ENCODE data around the gene BMP8A.
"Not testable (repeated sequence)": the region's sequence is repeated elsewhere in the genome, so short reads cannot be mapped to it uniquely, and the experiment has no call there.

BMP8A gene

DNA sequence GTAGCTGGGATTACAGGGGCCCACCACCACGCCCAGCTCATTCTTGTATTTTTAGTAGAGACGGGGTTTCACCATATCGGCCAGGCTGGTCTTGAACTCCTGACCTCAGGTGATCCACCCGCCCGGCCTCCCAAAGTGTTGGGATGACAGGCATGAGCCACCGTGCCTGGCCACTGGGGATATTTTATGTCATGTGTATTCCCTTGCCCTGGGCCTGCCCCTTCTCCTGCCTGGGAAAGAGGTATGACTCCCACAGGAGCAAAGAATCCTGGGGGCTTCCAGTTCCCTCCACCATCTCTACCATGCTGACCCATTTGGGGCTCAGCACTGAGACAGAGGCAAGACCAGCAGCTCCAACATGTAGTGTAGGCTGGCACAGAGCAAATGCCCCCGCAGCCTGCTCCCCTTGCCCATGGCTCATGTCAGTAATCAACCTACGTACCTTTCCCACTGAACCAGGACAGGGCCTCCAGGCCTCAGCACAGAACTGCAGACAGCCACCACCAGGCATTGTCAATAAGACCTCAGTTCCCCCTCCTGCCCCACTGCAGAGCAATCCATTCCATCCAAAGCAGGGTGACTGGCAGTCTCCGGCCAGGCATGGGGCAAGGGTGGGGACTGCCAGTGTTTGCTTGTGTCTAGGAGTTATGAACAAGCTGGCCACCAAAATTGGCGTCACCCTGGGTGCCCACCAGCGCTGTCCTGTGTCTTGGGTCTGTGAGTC lies 35.2 kb downstream of the BMP8A start:
- DNase-seq (ENCODE audit: low read depth in 2 of 2) = no peak

DNA sequence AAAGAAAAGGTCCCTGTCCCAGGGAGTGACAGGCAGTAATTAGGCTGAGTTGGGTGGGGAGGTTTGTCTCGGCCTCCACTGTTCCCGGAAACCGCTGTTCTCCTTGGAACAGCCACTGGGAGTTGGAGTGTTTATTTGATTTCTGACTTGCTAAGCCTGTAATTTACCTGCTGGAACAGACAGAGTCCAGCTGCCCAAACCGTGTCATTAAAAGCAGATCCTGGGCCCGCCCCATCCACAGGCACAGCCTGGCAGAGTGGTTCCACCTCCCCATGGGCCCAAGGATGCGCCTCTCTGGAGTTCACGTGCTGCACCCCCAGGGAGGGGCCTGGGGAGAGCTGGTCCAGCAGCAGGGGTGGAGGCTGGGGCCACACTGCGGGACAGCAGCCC lies 35.7 kb downstream of the BMP8A start:
- DNase-seq (ENCODE audit: low read depth in 2 of 2) = not testable (repeated sequence)

DNA sequence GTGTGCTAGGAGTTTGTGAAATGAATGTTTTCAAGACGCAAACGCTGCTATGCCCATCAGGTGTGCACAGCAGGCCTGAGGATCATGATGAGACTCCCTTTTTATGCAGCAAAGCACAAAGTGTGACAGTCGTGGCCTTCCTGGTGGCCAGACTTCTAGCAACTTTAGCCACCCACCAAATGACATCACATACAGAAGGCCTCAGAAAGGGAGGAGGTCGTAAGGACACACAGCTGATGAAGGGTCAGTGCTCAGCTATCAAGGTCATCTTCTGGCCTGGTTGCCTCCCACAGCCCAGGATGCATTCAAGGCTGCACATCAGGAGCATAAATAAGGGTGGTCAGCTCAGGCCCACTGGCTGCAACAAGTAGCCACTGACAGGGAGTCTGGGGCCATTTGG lies 36.6 kb downstream of the BMP8A start:
- DNase-seq (ENCODE audit: low read depth in 2 of 2) = no peak

DNA sequence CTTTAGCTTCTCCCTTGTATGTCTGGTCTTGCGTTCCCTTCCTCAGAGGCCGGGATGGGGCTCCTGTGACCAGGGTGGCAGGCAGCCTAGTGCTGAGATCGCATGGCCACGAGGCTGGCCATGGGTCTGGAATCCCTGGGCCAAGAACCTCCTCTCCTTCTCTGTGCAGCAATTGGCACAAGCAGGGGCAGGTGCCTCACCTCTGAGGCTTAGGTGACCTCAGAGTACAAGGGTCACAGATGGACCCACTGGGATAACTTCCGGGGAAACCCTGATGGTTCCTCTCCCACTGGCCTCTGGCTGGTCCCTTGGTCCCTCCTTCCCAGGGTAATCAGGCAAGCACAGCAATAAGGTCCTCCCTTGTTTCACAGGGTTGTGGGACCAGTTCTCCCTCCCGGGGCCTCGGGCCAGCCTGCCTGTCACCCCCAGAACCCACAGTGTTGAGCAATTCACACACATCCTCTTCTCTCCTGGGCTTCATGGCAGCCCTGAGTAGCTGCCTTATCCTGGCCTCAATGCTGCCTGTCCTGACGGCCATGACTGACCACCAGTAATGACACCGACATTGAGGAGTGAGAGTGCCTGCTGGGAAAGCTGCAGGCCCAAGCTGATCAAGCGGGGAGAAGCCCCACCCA lies 38.6 kb downstream of the BMP8A start:
- DNase-seq (ENCODE audit: low read depth in 2 of 2) = no peak

DNA sequence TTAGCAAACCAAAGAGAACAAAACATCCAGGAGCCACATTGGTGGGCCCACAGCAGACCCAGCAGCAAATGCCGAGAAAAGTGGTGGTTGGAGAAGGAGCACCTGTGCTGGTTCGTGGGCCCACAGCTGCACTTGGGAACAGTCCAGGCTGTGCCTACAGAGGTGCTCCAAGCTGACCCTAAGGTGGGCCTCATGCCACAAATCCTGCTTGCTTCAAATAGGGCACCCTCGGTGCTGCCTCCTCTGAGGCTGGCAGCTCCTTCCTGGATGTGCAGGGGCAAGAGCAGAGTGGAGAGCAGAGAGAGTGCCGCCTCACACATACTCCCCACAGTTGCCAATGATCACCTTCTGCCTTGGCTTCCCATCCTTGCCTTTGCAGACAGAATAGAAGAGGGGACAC lies 40.1 kb downstream of the BMP8A start:
- DNase-seq (ENCODE audit: low read depth in 2 of 2) = no peak

DNA sequence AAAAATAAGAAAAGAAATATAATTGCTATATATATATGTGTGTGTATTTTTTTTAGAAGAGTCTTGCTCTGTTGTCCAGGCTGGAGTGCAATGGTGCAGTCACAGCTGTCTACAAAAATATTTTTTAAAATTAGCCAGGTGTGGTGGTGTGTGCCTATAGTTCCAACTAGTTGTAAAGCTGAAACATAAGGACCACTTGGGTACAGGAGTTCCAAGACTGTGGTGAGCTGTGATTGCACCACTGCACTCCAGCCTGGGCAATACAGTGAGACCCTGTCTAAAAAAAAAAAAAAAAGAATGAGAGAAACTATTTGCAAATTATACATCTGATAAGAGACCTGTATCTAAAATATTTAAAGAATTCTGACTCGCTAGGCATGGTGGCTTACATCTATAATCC lies 42.0 kb downstream of the BMP8A start:
- DNase-seq (ENCODE audit: low read depth in 2 of 2) = no peak

DNA sequence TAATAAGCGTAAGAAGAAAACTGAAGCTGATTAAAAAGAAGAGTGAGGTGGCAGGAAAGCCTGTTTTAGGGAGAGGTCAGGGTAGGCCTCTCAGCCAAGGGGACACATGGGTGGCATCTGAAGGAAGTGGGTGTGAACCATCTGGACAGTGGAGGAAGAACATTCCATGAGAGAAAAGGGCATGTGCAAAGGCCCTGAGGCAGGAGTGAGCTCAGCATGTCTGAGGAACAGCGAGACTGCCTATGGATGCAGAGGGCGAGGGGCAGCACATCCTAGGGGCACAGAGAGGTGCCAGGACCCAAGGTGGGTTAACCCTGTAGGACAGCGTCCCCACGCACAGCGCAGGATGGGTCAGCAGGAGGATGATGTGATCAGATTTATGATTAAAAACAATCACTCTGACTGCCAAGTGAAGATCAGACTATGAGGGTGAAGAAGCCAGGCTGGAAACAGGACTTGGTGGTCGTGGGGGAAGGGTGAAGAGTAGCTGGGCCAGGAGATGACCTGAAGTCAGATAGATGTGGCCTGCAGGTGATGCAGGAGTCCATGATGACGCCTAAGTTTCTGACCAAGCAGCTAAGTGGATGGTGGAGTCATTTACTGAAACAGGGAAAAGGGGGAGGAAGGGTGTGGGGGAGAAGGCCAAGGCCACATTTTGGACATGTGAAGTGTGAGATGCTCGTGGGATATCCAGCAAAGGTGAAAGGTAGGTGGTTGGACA lies 47.3 kb downstream of the BMP8A start:
- DNase-seq (ENCODE audit: low read depth in 2 of 2) = no peak

DNA sequence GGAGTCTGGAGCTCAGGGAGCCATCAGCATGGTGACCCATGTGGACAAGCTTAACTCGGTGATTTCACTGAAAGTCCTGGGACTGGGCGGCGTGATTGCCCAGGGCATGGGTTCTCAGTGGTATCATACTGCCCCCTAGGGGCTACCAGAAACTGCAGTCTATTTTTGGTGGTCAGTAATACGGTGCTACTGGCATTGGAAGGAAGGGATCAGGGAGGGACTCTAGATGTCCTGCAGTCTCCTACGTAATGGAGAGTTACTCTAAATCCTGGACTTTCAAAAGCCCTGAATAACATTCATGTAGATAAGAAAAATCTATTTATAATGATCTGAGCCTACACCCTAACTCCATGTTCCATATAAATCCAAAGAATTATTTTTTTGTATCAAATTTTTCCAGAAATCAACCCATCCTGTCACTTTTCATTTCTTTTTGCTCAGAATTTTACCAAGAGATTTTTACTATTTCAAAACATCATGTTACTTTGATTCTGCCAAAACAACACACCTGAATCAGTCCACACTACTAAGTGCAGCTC lies 47.9 kb downstream of the BMP8A start:
- no peak for DNase-seq (ENCODE audit: low read depth in 2 of 2)

DNA sequence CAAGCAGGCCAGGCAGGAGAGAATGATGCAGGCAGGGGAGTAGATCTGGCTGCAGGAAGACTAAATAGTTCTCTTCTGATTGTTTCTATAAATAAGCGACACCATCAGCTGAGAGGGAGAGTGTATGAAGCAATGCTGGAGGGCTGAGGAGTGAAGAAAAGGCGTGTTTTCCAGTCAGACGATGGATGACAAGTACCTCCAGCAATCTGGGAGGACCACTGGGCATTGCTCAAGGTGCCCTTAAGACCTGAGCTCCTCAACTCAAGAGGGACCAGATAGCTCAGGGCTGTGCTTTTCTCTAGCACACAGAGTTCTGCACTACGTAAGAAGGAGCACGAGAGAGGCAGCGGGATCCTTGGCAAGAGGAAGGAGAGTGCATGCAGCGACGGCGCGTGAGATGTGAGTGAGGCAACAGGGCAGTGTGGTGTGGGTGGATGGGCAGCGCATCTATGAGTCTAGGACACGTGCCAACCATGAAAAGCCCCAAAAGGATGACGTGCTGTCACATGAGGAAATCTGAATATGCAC lies 49.1 kb downstream of the BMP8A start:
- no peak for DNase-seq (ENCODE audit: low read depth in 2 of 2)

DNA sequence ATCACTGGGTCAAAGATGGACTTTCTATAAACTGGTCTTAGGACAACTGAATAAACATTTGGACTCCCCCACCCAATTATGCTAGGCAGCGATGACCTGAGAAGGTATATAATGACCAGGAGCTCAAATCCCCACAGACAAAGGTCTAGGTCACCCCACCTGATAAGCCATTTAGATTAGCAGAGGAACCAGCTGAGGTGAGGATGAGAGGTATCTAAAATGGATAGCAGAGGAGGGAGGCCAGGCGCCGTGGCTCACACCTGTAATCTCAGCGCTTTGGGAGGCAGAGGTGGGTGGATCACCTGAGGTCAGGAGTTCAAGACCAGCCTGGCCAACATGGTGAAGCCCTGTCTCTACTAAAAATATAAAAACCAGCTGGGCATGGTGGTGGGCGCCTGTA lies 51.5 kb downstream of the BMP8A start:
- no peak for DNase-seq (ENCODE audit: low read depth in 2 of 2)

DNA sequence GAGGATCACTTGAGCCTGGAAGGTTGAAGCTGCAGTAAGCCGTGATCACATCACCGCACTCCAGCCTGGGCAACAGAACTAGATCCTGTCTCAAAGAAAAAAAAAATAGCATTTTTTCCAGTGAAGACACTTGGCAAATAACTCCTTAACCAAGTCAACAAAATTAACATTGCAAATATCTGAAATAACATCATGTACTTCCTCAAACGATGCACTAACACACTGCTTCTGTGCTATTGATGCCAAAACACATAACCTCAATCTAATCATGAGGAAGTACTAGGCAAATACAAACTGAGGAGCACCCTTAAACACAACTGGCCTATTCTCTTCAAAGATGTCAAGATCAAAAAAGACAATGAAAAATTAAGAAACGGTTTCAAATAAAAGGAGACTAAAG lies 52.9 kb downstream of the BMP8A start:
- DNase-seq (ENCODE audit: low read depth in 2 of 2) = no peak

DNA sequence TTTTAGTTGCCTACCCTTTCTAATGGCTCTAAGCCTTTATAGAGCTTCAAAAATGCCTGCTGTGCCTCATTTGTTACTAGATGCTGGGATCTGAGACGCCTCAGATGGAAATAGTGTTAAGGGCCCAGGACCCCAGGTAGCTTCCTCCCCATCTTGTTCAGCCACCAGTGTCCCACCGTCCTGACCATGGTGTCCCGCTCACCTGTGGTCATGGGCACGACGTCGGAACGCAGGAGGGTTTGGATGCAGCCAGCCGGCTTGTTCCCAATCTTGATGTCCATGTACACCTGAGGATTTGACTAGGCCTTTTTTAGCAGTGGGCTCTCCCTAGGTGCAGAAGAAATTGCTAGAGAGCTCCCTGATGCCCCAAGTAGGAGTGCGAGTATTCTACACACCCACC lies 54.1 kb downstream of the BMP8A start:
- no peak for DNase-seq (ENCODE audit: low read depth in 2 of 2)

DNA sequence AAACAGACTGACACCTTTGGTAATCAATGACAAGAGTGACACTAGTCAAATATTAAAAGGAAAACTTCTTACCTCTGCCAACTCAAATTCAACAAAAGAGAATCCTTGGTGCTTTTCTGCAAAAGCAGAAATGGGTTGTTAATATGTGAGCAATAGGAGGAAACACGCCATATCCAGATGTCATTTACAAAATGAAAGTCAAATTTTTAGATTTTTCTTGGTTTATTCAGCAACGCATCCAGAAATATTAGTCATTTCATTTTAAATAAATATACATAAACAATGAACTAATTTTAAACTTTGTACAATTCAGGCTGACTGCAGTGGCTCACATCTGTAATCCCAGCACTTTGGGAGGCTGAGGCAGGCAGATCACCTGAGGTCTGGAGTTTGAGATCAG lies 62.8 kb downstream of the BMP8A start:
- DNase-seq (ENCODE audit: low read depth in 2 of 2) = no peak

DNA sequence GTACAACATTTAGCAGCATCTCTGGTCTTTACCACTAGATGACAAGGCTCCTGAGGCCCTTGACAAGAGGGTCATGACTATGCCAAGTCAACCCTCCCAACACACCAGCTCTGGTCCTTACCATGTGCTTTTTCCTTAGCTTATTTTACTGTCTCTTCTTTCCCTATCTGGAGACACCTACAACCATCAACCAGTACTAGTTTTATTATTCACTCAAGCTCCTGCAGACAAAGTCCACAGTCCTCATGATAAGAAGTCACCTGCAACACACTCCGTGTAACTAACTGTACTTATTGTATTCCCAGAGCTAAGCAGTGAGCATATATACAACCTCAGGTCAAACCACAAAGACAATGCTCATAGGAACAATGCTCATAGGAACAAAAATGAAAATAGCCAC lies 69.8 kb downstream of the BMP8A start:
- no peak for DNase-seq (ENCODE audit: low read depth in 2 of 2)

DNA sequence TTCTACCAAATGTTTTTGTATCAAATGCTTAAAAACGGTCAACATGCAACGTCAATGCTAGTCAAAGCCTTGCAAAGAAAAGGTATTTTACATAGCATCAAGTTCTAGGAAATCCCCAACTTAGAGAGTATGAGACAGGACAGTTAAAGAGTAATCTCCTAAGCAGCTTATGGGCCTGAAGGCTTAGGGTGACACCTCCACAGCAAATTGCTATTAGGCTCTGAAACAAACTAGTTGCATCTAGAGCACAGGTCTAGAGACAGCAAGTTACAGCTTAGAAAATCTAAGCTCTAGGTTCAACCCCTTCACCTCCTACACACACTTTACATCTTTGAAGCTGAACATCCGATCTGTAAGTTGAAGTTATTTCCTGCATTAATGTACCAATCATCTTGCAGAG lies 71.5 kb downstream of the BMP8A start:
- no peak for DNase-seq (ENCODE audit: low read depth in 2 of 2)

DNA sequence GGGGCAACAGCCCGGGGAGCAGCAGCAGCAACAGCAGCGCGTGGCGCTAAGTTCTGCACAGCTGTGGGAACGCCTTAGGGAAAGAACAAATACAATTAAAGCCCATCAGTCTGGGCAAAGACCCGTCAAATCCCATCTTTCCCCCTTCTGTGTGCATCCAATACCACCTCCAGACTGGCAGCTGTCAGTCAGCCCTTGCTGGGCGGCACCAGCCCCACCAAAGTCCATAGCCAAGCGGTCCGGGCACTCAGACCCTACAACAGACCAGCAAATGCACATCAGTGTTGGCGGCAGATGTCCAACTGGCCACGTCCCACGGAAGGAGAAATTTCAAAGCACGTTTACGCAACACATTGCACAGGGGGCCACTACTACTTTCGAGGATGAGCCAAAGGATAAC lies 72.2 kb downstream of the BMP8A start:
- no peak for DNase-seq (ENCODE audit: low read depth in 2 of 2)

DNA sequence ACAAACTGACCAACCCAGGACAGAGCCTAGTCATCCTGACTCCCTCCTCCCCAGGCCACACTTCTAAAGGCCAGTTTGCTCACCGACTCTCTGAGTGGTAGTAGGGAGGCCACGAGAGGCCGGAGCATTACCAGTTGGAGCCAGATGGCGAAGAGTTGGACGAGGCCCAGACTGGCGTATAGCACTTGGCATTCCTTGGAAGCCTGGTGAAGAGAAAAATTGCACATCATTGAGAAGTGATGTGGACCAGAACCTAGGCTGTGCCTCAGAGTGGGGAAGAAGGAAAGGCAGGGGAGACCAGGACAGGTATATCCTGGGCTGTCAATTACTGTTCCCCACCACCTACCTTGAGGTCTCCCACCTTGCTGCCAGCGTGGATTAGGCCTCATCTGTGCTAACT lies 72.9 kb downstream of the BMP8A start:
- DNase-seq (ENCODE audit: low read depth in 2 of 2) = no peak

DNA sequence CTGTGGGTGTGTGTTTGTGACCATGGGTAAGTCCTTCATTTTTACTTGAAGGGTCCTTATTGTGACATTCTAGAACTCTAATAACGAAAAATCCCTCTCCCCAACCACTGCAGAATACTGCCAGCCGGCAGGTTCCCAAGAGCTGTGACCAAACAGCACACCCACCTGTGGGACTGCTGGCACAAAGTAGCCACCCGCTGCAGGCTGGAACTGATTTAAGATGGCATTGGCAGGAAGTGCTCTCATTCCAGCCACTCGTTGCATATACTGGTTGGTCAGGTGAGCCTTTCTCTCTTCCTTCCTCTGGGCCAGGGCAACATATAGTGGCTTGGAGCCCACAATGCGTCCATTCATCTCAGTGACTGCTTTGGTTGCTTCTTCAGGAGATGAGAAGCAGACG lies 73.5 kb downstream of the BMP8A start:
- DNase-seq (ENCODE audit: low read depth in 2 of 2) = no peak

DNA sequence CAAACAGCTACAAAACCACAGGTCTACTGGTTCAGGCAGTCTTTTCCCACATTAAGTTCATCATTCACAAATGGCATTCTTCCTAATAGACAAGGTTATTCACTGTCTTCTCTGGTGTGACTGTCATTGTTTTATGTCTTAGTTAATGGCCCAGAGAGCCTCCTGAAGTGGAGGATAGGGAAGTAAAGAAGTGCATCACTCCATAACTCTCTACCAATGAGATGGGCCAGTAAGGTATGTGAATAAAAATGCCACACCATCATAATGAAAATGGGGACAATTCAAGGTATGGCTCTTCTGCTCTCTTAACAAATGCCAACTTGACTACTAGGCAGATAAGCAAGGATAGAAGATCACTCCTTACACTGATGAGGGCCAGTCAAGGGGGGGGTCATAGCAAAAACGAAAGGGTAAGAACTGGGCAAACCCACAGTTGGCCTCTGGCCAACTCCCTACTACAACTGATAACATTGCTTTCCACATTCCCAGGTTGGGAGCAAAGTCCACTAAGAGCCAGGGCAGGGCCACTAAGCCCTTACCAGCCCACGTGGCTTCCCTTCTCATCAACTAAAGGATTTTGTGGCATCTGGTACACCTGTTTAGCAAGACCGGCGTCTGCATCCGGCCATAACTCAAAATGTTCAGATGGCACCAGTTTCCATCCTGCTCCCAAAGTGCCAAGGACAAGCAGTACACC lies 75.2 kb downstream of the BMP8A start:
- DNase-seq (ENCODE audit: low read depth in 2 of 2) = no peak

DNA sequence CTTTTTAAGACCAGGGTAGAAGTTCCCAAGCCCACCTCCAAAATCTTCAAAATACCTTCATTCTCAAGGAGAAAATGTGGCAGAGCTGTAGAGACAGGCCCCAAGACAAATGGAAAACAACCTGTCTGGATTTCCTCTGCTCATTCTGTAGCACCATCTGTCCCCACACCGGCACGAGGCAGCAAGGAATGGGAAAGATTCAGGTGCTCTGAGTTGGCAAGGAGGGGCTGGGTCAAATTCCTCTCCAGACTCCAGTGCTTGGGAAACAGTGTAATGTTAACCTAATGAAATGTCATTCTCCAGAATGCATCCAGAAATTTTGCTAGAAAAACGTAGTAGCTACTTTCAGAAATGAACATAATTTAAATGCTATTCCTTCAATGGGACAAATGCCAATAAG lies 75.9 kb downstream of the BMP8A start:
- no peak for DNase-seq (ENCODE audit: low read depth in 2 of 2)

DNA sequence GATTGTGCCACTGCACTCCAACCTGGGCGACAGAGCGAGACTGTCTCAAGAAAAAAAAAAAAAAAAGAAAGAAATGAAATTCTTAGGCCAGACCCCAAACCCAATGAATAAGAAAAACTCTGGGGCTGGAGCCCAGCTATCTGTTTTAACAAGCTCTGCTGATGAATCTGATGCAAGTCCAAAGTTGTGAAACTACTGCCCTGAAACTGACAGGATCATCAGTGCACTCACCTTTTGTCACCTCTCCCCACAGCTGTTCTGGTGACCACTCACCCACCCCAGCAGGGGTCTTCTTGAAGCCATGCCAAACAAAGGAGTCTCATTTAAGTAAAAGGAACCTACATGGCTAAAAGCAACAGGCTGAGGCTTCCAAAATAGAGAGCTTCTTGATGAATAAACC lies 76.8 kb downstream of the BMP8A start:
- no peak for DNase-seq (ENCODE audit: low read depth in 2 of 2)

DNA sequence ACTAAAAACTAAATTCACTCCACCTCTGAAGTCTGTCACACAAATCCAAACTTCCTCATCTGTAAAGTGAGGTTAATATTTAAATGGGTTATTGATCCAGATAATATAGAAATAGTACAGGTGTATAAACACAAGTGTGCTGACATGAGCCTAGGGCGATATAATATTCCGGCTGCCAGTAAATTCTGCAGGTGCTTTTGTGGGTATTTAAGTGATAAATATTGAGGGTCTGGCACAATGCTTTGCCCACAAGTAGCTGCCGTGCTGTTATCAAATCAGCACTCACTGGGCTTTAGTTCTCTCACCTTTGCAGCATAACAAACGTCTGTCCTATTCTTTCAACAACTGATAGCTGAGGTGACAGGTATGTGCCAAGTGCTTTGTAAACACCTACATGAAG lies 77.6 kb downstream of the BMP8A start:
- DNase-seq (ENCODE audit: low read depth in 2 of 2) = no peak
